Measurements from ENCODE around the gene SPART.

- TF ChIP-seq CTCF (optimal IDR thresholded peaks at IDR 0.05 in 1 of 3, IDR thresholded peaks at IDR 0.05 in 1 of 3, conservative IDR thresholded peaks at IDR 0.05 in 1 of 3; ENCODE audit: extremely low read depth in 1 of 3, insufficient read depth in 2 of 3, low read length in 3 of 3) (no peak), EZH2 (IDR thresholded peaks at IDR 0.05; ENCODE audit: low read length) (no peak)
These were observed 1.2 kb downstream of the SPART start for GRCh38 chr13:36344886-36345437.
